GM18502 (cell line): ENCODE measurements around the gene PLCB2.

Experiments
- ATAC-seq: cut with Tn5 transposase; IDR thresholded peaks from one replicate; pipeline ENCODE4 v1.9.1; 2021; ENCODE audit warnings: mild to moderate bottlenecking; ENCODE audit not compliant: unreplicated experiment, poor library complexity

The PLCB2 gene

GRCh38 chr15:40241269-40242212, 66.2 kb downstream of the PLCB2 start:
- ATAC-seq: no peak

GRCh38 chr15:40240619-40241221, 67.0 kb downstream of the PLCB2 start:
- ATAC-seq: no peak

GRCh38 chr15:40239693-40240618, 67.8 kb downstream of the PLCB2 start:
- ATAC-seq: no peak

- no peak for ATAC-seq
These were observed 68.4 kb downstream of the PLCB2 start for GRCh38 chr15:40239404-40239692.

- ATAC-seq: no peak
These were observed 69.0 kb downstream of the PLCB2 start, which contains the start of gene PAK6 for GRCh38 chr15:40238532-40239403. TSS of gene PAK6 (plus strand) at chr15:40239063. CDS start at chr15:40264786, 25,723 bp downstream.
